ENCODE measurements around the gene DNAH9.

The DNAH9 gene

GRCh38 chr17:11625878-11626277 is 27.6 kb downstream of the DNAH9 start:
- no peak for TF ChIP-seq CTCF (IDR thresholded peaks at IDR 0.05; ENCODE audit: low read depth, low read length)
- H3K4me3 ChIP-seq (ENCODE audit: low read depth, low read length), result no peak overlapping the region

GRCh38 chr17:11627301-11627940 is 29.2 kb downstream of the DNAH9 start:
- no peak overlapping the region for H3K4me3 ChIP-seq (ENCODE audit: low read depth, low read length)
- TF ChIP-seq CTCF (IDR thresholded peaks at IDR 0.05; ENCODE audit: low read depth, low read length), result no peak

- no peak for TF ChIP-seq CTCF (IDR thresholded peaks at IDR 0.05; ENCODE audit: low read depth, low read length)
- no peak overlapping the region for H3K4me3 ChIP-seq (ENCODE audit: low read depth, low read length)
These were observed 30.1 kb downstream of the DNAH9 start for GRCh38 chr17:11628374-11628773.

GRCh38 chr17:11628831-11629230 is 30.6 kb downstream of the DNAH9 start:
- H3K4me3 ChIP-seq (ENCODE audit: low read depth, low read length), result no peak overlapping the region
- TF ChIP-seq CTCF (IDR thresholded peaks at IDR 0.05; ENCODE audit: low read depth, low read length), result no peak

- H3K4me3 ChIP-seq (ENCODE audit: low read depth, low read length), result no peak overlapping the region
- no peak for TF ChIP-seq CTCF (IDR thresholded peaks at IDR 0.05; ENCODE audit: low read depth, low read length)
These were observed 38.5 kb downstream of the DNAH9 start for GRCh38 chr17:11636771-11637170.

GRCh38 chr17:11637796-11638195 is 39.5 kb downstream of the DNAH9 start:
- no peak overlapping the region for H3K4me3 ChIP-seq (ENCODE audit: low read depth, low read length)
- TF ChIP-seq CTCF (IDR thresholded peaks at IDR 0.05; ENCODE audit: low read depth, low read length), result no peak

GRCh38 chr17:11638700-11639265 is 40.5 kb downstream of the DNAH9 start:
- no peak overlapping the region for H3K4me3 ChIP-seq (ENCODE audit: low read depth, low read length)
- TF ChIP-seq CTCF (IDR thresholded peaks at IDR 0.05; ENCODE audit: low read depth, low read length), result no peak

All from WI38 (cell line).